ENCODE measurements around the gene RPS6KL1.
"Not testable (repeated sequence)": the region's sequence is repeated elsewhere in the genome, so short reads cannot be mapped to it uniquely, and the experiment has no call there.

RPS6KL1 gene

GRCh38 chr14:74936151-74936550, 13.1 kb upstream of the RPS6KL1 start:
- DNase-seq (ENCODE audit: low read depth) = no peak

- no peak for DNase-seq (ENCODE audit: low read depth)
Measured at GRCh38 chr14:74935360-74935680, 12.3 kb upstream of the RPS6KL1 start.

GRCh38 chr14:74934476-74935359, 11.7 kb upstream of the RPS6KL1 start:
- DNase-seq (ENCODE audit: low read depth) = no peak

- DNase-seq (ENCODE audit: low read depth) = no peak
Measured at GRCh38 chr14:74934041-74934440, 11.0 kb upstream of the RPS6KL1 start.

GRCh38 chr14:74932936-74933335, 9.9 kb upstream of the RPS6KL1 start:
- not testable (repeated sequence) for DNase-seq (ENCODE audit: low read depth)

GRCh38 chr14:74932401-74932901, 9.4 kb upstream of the RPS6KL1 start:
- no peak for DNase-seq (ENCODE audit: low read depth)

GRCh38 chr14:74931744-74932143, 8.7 kb upstream of the RPS6KL1 start:
- not testable (repeated sequence) for DNase-seq (ENCODE audit: low read depth)

GRCh38 chr14:74929242-74929641, 6.2 kb upstream of the RPS6KL1 start:
- no peak for DNase-seq (ENCODE audit: low read depth)

- no peak for DNase-seq (ENCODE audit: low read depth)
Measured at GRCh38 chr14:74927225-74927624, 4.2 kb upstream of the RPS6KL1 start.

- no peak for DNase-seq (ENCODE audit: low read depth)
Measured at GRCh38 chr14:74924061-74924460, 1.0 kb upstream of the RPS6KL1 start.

- no peak for DNase-seq (ENCODE audit: low read depth)
Measured at GRCh38 chr14:74921987-74922751, 891 bp downstream of the RPS6KL1 start.

- DNase-seq (ENCODE audit: low read depth) = no peak
Measured at GRCh38 chr14:74921053-74921620, 1.9 kb downstream of the RPS6KL1 start.

- no peak for DNase-seq (ENCODE audit: low read depth)
Measured at GRCh38 chr14:74920281-74920680, 2.8 kb downstream of the RPS6KL1 start.

GRCh38 chr14:74919421-74920165, 3.5 kb downstream of the RPS6KL1 start:
- DNase-seq (ENCODE audit: low read depth) = no peak

- no peak for DNase-seq (ENCODE audit: low read depth)
Measured at GRCh38 chr14:74918380-74918779, 4.7 kb downstream of the RPS6KL1 start.

GRCh38 chr14:74917646-74918081, 5.4 kb downstream of the RPS6KL1 start:
- DNase-seq (ENCODE audit: low read depth) = no peak

- no peak for DNase-seq (ENCODE audit: low read depth)
Measured at GRCh38 chr14:74917178-74917543, 5.9 kb downstream of the RPS6KL1 start.

- DNase-seq (ENCODE audit: low read depth) = no peak
Measured at GRCh38 chr14:74915826-74916225, 7.2 kb downstream of the RPS6KL1 start.

- no peak for DNase-seq (ENCODE audit: low read depth)
Measured at GRCh38 chr14:74915426-74915825, 7.6 kb downstream of the RPS6KL1 start.

- no peak for DNase-seq (ENCODE audit: low read depth)
Measured at GRCh38 chr14:74913986-74914573, 9.0 kb downstream of the RPS6KL1 start.

GRCh38 chr14:74913393-74913910, 9.6 kb downstream of the RPS6KL1 start:
- DNase-seq (ENCODE audit: low read depth) = no peak

Measured in stimulated activated CD8-positive, alpha-beta memory T cell treated with anti-CD3 and anti-CD28 coated beads, Interleukin-7, amount 100 ng/mL, for 24 hours (primary cell).